Bronchial epithelial cell (primary cell): ENCODE measurements around the gene OARD1. TPM values are rescaled to one million over a fixed set of nuclear protein-coding genes. Genes with fewer than 3 reads are reported as not detected.

Experiments used
- DNase-seq: peaks from one replicate; pipeline ENCODE4 v3.0.0-alpha.2; 2010; ENCODE audit warnings: low read depth
- FAIRE-seq: peaks from 2 replicates; lab custom pipeline; 2011; peaks lifted over from hg19 to GRCh38; lab: Jason Lieb, UNC
- H3K27me3 ChIP-seq: 2 replicates; pipeline ENCODE4 v1.5.1; 2011; ENCODE audit warnings: low read length; ENCODE audit not compliant: control insufficient read depth, insufficient read depth
- H3K36me3 ChIP-seq: 2 replicates; pipeline ENCODE4 v1.5.1; 2011; ENCODE audit warnings: low read length; ENCODE audit not compliant: control insufficient read depth, insufficient read depth
- H3K4me3 ChIP-seq: 2 replicates; pipeline ENCODE4 v1.5.1; 2011; ENCODE audit warnings: mild to moderate bottlenecking, low read depth, low read length, control low read depth
- total RNA-seq: library from RNA; depleted of rRNA; stranded (reverse); fragments of >200 nt; gene quantifications from 2 replicates; pipeline ENCODE4 v1.2.1, GENCODE V29; 2014
- TF ChIP-seq, protein P1 (sequence below): IDR thresholded peaks from 2 replicates; pipeline ENCODE4 v1.5.1; 2011; ENCODE audit warnings: mild to moderate bottlenecking, moderate library complexity, low read length, control low read depth, inconsistent platforms; ENCODE audit not compliant: insufficient read depth, severe bottlenecking

Gene OARD1
- total RNA-seq, 1 donor from 2014 or later: 19.5 TPM

- Histone ChIP-seq H3K36me3 (peaks cover 7% of the 10 kb centered on the region), H3K27me3 (no peaks in the 10 kb centered on the region), H3K4me3 (no peak overlapping the region)
- FAIRE-seq (no peak), DNase-seq (no peak)
- TF ChIP-seq, protein P1, sequence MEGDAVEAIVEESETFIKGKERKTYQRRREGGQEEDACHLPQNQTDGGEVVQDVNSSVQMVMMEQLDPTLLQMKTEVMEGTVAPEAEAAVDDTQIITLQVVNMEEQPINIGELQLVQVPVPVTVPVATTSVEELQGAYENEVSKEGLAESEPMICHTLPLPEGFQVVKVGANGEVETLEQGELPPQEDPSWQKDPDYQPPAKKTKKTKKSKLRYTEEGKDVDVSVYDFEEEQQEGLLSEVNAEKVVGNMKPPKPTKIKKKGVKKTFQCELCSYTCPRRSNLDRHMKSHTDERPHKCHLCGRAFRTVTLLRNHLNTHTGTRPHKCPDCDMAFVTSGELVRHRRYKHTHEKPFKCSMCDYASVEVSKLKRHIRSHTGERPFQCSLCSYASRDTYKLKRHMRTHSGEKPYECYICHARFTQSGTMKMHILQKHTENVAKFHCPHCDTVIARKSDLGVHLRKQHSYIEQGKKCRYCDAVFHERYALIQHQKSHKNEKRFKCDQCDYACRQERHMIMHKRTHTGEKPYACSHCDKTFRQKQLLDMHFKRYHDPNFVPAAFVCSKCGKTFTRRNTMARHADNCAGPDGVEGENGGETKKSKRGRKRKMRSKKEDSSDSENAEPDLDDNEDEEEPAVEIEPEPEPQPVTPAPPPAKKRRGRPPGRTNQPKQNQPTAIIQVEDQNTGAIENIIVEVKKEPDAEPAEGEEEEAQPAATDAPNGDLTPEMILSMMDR: no peak
Observed at GRCh38 chr6:41100871-41101287, 28.7 kb upstream of the OARD1 start.

DNA sequence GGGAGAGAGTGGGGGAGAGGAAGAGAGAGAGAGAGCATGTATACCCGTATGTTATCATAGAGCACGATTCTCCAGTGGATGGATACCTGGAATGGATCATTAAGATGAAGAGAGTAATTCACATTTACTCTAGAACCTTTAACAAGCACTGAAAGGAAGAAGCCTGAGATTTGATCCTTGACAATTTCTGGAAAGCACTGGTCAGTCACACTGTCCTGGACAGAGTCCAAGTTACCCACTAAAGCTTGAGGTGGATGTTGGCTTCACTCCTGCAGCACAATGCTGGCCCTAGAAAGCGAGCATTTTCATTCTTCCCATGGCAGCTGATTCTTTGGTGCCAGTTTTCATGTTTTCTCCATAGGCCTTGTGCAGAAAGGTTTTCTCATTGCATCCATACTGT is 26.2 kb upstream of the OARD1 start:
- DNase-seq: no peak
- peaks cover 19% of the 10 kb centered on the region for H3K36me3 ChIP-seq
- TF ChIP-seq, protein P1: no peak
- H3K27me3 ChIP-seq: no peaks in the 10 kb centered on the region
- FAIRE-seq: no peak
- H3K4me3 ChIP-seq: no peak overlapping the region

- Histone ChIP-seq H3K27me3 (no peaks in the 10 kb centered on the region), H3K4me3 (no peak overlapping the region), H3K36me3 (peaks cover 24% of the 10 kb centered on the region)
- FAIRE-seq: no peak
- TF ChIP-seq, protein P1: no peak
- DNase-seq: no peak
Observed at GRCh38 chr6:41097467-41098090, 25.4 kb upstream of the OARD1 start.

DNA sequence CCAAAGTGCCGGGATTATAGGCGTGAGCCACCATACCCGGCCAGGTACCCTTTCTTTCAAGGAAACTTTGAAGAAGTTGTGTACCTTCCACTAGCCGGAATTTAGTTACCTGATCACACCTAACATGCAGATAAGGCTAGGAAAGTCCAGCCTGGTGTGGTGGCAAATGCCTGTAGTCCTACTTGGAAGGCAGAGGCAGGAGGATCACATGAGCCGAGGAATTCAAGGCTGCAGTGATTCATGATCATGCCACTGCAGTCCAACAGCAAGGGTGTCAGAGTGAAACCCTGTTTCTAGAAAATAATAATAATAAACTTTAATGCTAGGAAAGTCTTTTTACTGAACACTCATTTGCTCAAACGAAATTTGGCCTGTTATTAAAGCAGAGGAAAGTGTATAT is 21.6 kb upstream of the OARD1 start:
- H3K27me3 ChIP-seq: no peaks in the 10 kb centered on the region
- H3K36me3 ChIP-seq: peaks cover 33% of the 10 kb centered on the region
- TF ChIP-seq, protein P1: no peak
- H3K4me3 ChIP-seq: no peak overlapping the region
- DNase-seq (no peak), FAIRE-seq (no peak)

- FAIRE-seq (no peak), DNase-seq (peak; percentile 43)
- Histone ChIP-seq H3K4me3 (no peak overlapping the region), H3K27me3 (no peaks in the 10 kb centered on the region), H3K36me3 (peaks cover 33% of the 10 kb centered on the region)
- TF ChIP-seq, protein P1: peak; percentile 27
Observed at GRCh38 chr6:41092421-41093140, 20.4 kb upstream of the OARD1 start.
